GM18505 (cell line): Measurements from ENCODE around the gene MPP2.
"Not testable (repeated sequence)": the region's sequence is repeated elsewhere in the genome, so short reads cannot be mapped to it uniquely, and the experiment has no call there.

Source experiments
- ATAC-seq: cut with Tn5 transposase; IDR thresholded peaks from one replicate; pipeline ENCODE4 v1.9.1; 2021; ENCODE audit not compliant: unreplicated experiment
- POLR2A ChIP-seq: IDR thresholded peaks from 4 replicates; pipeline ENCODE4 v1.6.1; 2011; ENCODE audit warnings: borderline replicate concordance; ENCODE audit not compliant: insufficient read depth, insufficient read length; ENCODE audit errors: extremely low read depth

Gene MPP2, protein sequence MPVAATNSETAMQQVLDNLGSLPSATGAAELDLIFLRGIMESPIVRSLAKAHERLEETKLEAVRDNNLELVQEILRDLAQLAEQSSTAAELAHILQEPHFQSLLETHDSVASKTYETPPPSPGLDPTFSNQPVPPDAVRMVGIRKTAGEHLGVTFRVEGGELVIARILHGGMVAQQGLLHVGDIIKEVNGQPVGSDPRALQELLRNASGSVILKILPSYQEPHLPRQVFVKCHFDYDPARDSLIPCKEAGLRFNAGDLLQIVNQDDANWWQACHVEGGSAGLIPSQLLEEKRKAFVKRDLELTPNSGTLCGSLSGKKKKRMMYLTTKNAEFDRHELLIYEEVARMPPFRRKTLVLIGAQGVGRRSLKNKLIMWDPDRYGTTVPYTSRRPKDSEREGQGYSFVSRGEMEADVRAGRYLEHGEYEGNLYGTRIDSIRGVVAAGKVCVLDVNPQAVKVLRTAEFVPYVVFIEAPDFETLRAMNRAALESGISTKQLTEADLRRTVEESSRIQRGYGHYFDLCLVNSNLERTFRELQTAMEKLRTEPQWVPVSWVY

GRCh38 chr17:43907425-43907981 lies at the start of gene MPP2:
TSS of gene MPP2 (minus strand) at chr17:43907536. CDS start at chr17:43904460, 3,076 bp downstream.
- no peak for TF ChIP-seq POLR2A
- ATAC-seq = no peak

DNA sequence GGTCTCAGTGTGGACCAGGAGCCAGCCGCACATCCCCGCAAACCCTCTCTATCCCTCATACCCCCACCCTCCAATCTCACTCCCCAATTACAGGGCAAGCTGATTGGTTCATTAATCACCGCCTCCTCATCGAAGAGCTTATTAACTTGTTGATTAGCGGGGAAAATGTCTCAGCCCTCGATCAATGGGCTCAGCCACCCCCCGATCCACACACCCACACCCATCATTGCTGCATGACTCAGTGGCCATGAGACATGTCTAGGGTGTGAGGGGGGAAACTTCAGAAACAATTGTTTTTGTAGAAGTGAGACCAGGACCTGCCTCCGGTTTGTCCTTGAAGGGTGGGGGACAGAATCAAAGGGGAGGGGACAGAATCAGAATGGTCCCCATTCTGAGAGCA lies 48.9 kb upstream of the MPP2 start:
- ATAC-seq = no peak
- TF ChIP-seq POLR2A = no peak

GRCh38 chr17:43953746-43954145 lies 46.4 kb upstream of the MPP2 start, which contains the start of gene PYY:
TSS of gene PYY (minus strand) at chr17:43953940. CDS start at chr17:43953483, 457 bp downstream.
- TF ChIP-seq POLR2A = no peak
- no peak for ATAC-seq

DNA sequence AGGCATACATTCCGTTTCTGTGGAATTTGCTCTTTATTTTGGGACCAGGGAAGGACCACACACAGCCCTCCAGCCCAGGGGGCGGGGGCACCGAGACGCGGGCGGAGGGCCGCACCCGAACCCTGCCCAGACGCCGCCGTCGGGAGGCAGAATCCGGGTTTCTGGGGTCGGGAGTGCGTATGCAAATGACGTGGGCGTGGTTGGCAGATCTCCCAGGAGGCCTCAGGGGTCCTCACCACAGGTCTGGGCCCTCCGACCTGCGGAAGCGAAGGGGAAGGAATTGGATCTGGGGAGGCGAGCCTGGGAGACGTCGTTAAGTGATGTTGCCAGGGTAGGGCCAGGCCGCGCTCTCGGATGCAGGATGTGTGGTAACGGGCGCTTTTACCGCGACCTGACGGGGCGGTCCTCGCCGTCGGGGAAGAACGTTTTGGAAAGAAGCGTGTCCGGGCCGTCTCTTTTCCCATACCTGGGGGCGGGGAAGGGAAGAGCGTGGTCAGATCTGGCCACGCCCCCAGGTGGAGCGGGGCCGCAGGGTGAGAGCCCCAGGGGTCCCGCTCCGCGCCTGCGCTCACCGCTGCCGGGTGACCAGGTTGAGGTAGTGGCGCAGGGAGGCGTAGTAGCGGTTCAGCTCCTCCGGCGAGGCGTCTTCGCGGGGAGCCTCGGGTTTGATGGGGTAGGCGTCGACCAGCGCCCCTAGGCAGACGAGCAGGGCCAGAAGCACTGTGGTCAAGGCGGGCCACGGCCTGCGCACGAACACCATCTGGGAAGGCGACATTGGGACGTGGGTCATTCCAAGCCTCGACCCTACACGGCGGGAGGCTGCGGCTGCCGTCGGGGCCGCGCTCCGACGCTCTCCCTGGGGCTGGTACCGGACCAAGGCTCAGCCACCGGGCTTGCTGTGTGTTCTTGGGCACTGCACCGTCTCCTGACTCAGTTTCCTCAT lies 45.7 kb upstream of the MPP2 start:
- no peak for ATAC-seq
- TF ChIP-seq POLR2A = no peak

- no peak for TF ChIP-seq POLR2A
- ATAC-seq = no peak
Observed at GRCh38 chr17:43952351-43952723, 45.0 kb upstream of the MPP2 start.

GRCh38 chr17:43951750-43952149 lies 44.4 kb upstream of the MPP2 start:
- no peak for ATAC-seq
- no peak for TF ChIP-seq POLR2A

DNA sequence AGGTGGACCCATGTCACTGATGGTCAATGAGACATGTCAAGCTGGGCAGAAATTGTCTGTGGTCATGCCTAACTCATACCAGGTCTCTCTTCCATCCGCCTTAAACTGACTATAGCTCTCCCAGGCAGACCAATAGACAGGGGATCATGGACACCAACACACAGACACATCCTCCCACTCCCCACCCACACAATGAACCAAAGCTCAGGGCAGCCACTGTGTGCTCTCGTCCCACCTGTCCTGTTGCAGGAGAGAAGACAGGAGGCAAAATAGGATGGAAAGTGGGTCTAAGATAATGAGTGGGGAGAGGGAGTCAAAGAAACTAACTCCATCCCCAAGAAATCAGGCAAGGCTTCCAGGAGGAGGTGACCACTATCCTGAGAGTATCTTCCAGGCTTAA lies 43.2 kb upstream of the MPP2 start:
- TF ChIP-seq POLR2A = no peak
- no peak for ATAC-seq

- ATAC-seq = no peak
Observed at GRCh38 chr17:43949781-43950180, 42.4 kb upstream of the MPP2 start.

DNA sequence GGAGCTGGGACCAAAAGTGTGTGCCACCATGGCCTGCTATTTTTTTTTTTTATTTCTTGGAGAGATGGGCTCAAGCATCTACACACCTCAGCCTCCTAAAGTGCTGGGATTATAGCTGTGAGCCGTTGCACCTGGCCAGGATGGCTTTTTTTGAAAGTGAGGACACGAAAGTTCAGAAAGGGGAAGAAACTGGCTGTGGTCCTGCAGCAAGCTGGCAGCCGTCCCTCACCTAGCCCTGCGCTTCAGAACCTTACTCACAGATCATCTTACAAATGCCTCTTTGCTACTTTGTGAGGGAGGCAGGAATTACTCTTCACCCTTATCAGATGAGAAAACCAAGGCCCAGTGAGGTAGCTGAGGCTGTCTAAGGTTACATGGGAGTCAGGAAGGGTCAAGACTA lies 39.4 kb upstream of the MPP2 start:
- no peak for TF ChIP-seq POLR2A
- ATAC-seq = no peak

More at GRCh38 chr17:43949781-43950180, 42.4 kb upstream of the MPP2 start:
- TF ChIP-seq POLR2A = no peak

DNA sequence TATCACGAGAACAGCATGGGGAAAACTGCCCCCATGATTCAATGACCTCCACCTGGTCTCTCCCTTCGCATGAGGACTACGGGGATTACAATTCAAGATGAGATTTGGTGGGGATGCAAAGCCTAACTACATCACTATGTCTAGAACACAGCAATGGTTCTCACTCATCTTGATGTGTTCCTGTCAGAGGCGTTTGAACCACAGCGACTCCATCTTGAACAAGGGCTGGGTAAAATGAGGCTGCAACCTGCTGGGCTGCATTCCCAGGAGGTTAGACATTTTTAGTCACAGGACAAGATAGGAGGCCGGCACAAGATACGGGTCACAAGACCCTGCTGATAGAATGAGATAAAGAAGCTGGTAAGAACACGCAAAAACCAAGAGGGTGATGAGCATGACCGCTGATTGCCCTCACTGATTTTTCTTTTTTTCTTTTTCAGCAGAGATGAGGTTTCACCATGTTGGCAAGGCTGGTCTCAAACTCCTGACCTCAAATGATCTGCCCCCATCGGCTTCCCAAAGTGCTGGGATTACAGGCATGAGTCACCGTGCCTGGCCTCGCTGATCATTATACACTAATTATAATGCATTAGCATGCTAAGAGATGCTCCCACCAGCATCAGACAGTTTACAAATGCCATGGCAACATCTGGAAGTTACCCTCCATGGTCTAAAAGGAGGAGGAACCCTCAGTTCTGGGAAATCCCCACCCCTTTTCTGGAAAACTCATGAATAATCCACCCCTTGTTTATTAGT lies 37.9 kb upstream of the MPP2 start:
- TF ChIP-seq POLR2A = no peak
- no peak for ATAC-seq

GRCh38 chr17:43942051-43942685 lies 34.8 kb upstream of the MPP2 start, which contains the start of gene PPY:
TSS of gene PPY (minus strand) at chr17:43942476. CDS start at chr17:43941654, 822 bp downstream.
- no peak for TF ChIP-seq POLR2A
- no peak for ATAC-seq

GRCh38 chr17:43940630-43941029 lies 33.3 kb upstream of the MPP2 start:
- no peak for ATAC-seq

GRCh38 chr17:43939886-43940285 lies 32.5 kb upstream of the MPP2 start:
- no peak for ATAC-seq
- no peak for TF ChIP-seq POLR2A

More at GRCh38 chr17:43940630-43941029, 33.3 kb upstream of the MPP2 start:
- no peak for TF ChIP-seq POLR2A

GRCh38 chr17:43939452-43939851 lies 32.1 kb upstream of the MPP2 start:
- ATAC-seq = not testable (repeated sequence)
